Activated CD4-positive, CD25-positive, alpha-beta regulatory T cell treated with anti-CD3 and anti-CD28 coated beads, Interleukin-2, amount 50 U/mL, for 16 hours (primary cell): Measurements from ENCODE around the gene CEP70.
"Not testable (repeated sequence)": the region's sequence is repeated elsewhere in the genome, so short reads cannot be mapped to it uniquely, and the experiment has no call there.

Source experiments
- DNase-seq: peaks from one replicate; pipeline ENCODE4 v3.0.0-alpha.2; 2020; ENCODE audit warnings: low read depth, low spot score

CEP70 gene, protein sequence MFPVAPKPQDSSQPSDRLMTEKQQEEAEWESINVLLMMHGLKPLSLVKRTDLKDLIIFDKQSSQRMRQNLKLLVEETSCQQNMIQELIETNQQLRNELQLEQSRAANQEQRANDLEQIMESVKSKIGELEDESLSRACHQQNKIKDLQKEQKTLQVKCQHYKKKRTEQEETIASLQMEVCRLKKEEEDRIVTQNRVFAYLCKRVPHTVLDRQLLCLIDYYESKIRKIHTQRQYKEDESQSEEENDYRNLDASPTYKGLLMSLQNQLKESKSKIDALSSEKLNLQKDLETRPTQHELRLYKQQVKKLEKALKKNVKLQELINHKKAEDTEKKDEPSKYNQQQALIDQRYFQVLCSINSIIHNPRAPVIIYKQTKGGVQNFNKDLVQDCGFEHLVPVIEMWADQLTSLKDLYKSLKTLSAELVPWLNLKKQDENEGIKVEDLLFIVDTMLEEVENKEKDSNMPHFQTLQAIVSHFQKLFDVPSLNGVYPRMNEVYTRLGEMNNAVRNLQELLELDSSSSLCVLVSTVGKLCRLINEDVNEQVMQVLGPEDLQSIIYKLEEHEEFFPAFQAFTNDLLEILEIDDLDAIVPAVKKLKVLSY

DNA sequence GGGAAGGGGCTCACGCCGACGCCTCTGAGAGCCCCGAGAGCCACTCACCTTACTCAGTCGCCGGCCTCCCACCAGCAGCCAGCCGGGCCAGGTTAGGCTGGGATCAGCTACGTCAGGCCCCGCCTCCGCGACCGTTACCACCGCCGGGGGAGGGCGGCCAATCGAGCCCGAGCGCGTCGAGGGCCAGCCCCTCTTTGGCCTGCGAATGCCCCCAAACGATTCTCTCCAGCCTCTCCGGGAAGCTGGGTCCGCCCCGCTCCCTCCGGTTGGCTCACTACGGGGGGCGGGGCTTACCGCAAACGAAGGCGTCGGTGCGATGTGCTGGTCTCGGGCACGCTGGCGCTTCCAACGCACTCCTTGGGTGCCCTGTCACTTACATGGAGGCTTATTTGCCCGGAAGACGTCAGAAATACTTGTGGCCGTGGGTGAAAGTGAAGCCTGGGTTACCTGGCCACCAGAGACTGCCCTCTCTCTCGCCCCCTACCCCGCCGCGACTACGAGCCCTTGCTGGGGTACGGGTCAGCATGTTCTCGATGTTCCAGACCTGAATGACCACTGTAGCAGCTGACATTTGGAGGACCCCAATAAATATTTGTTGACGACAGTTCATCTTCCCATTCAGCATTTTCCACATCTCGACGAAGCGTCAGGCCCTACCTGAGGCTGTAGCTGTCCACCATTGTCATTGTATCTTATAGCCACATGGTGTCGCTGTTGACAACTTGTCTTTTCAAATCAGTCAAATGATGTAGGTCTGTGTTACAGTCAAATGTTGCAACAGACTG, at the start of gene CEP70:
Gene CEP70 (minus strand): TSS at position 111 of the 785 bp plus-strand sequence. CDS start 21,333 bp downstream, outside the sequence.
- DNase-seq: peak; percentile 71

DNA sequence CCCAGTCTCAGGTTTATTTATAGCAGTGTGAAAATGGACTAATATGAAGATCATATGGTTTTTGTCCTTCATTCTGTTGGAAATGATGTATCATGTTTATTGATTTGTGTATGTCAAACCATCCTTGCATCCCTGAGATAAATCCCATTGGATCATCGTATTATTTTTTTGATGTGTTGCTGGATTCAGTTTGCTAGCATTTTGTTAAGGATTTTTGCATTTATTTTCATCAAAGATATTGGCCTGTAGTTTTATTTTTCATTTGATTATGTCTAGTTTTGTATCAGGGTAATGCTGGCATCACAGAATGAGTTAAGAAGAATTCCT, 48.8 kb upstream of the CEP70 start:
- DNase-seq: no peak

DNA sequence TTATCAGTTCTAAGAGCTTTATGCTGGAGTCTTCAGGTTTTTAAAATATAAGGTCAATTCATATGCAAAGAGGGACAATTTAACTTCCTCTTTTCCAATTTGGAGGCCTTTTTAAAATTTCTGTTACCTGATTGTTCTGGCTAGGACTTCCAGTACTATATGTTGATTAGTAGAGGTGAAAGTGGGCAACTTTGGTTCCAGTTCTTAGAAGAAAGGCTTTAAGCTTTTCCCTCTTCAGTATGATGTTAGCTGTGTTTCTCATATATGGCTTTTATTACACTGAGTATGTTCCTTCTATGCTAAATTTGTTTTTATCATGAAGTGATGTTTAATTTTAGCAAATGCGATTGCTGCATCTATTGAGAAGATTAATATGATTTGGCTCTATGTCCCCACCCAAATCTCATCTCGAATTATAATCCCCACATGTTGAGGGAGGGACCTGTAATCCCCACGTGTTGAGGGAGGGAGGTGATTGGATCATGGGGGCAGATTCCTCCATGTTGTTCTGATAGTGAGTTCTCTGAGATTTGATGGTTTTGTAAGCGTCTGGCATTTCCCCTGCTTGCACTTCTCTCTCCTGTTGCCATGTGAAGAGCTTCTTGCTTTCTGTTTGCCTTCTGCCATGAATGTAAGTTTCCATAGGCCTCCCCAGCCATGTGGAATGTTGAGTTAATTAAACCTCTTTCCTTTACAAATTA, 48.3 kb upstream of the CEP70 start:
- DNase-seq: no peak

DNA sequence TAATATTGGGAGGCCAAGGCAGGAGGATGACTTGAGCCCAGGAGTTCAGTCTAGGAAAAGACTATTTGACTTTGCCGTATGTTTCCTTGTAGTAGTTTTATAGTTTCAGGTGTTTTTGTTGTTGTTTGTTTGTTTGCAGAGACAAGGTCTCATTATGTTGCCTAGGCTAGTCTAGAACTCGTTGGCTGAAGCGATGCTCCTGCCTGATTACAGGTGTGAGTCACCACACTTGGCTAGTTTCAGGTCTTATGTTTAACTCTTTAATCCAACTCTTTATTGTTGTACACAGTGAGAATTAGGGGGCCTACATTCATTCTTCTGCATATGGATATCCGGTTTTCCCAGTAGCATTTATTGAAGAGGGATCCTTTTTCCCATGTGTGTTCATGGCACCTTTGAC, 46.5 kb upstream of the CEP70 start:
- DNase-seq: no peak

DNA sequence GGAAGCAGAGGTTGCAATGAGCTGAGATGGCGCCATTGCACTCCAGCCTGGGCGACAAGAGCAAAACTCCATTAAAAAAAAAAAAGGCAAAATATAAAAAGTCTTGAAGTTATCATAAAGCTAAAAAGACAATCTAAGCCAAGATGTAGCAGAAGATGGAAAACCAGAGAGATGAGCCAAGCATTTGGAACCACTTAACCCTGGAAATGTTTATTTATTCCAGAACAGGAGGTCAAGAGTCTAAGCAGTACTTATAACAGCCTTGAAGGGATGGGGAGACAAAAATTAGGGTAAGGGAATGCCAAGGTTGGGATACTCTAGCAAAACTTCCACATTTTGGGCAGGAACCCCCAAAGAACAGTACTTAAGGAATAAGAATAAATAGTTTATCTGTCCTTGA, 44.6 kb upstream of the CEP70 start:
- no peak for DNase-seq

DNA sequence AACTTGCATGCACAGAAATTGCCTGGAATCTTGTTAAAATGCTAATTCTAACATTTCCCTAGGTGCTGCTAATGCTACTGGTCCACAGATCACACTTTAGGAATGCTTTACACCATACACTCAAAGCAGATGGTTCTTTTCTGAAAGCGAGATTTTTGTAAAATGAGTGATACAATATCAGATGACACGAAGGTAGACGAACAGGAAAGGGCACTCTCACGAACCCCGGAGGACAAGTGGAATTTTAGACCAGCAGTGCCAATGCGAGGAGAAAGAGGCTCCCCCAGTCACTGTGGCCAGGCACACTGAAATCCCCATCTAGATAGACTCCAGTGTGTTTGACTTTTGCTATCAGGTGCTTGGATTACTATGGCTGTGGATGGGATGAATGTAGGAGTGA, 35.5 kb upstream of the CEP70 start:
- no peak for DNase-seq

DNA sequence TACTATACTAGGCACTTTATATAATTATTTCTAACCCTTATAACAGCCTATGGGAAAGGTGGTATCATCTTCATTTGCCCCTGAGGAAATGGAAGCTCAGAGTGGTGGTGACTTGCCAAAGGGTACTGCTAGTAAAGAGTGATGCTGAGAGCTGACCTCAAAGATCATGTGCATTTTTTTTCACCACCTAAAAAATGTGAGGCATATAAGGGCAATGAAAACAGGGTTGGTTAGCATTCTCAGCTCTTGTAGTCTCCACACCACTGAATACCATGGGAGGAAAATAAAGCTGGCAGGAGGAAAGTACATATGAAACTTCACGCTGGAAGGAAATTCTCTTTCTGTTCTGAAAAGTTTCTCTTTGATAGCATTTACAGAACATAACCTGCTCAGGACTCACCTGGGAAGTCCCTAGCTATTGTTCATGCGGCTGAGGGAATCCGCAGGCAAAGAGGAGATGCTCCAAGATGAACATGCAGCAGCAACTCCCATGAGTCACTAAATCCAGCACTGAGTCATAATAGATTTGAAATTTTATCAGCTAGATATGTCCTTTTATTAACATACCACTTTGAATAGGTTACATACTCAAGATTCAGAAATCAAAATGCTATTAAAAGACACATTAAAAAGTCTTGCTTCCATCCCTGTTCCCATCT, 31.8 kb upstream of the CEP70 start:
- no peak for DNase-seq

DNA sequence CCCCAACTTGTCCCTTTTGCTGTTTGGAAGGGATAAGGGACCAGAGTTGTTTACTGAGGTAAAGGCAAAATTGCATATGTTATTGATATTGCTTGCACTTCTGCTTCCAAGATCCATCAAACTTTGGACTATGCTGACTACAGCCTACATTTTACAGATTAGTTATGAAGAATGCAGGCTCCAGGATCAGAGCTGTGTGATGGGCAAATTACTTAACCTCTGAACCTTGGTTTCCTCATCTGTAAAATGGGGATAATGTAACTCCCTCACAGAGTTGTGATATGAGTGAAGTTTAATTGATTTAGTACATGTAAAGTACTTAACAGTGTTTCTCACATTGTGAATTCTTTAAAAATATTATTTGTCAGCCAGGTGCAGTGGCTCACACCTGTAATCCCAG, 30.5 kb upstream of the CEP70 start:
- no peak for DNase-seq

DNA sequence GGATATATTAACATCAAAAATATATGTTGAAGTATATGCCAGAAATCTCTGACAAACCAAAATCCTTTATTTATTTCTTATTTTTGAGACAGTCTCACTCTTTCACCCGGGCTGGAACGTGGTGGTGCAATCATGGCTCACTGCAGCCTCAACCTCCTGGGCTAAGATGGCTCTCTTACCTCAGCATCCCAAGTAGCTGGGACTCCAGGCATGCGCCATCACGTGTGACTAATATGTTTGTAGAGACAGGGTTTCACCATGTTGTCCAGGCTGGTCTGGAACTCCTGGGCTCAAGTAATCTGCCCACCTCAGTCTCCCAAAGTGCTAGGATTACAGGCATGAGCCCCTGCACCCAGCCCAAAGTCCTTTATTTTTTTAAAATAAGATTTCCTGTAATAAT, 26.4 kb upstream of the CEP70 start:
- no peak for DNase-seq

DNA sequence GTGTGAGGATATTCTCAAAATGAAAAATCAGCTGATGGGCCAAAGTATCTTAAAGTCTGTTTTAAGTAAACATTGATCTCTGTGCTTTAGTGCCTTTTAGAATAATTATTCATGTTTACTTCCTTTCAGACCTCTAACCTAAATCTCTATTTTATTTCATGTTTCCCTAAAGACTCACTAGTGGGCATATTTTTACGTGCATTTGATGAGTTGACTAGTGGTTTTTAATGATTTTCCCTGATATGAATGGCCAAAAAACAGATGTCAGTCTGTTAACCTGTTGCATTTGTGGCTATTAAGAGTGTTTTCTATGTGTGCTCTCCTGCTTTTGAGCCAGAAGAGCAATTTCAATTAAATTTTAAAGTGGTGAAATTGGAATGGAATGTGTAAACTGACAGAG, 21.4 kb upstream of the CEP70 start:
- no peak for DNase-seq

DNA sequence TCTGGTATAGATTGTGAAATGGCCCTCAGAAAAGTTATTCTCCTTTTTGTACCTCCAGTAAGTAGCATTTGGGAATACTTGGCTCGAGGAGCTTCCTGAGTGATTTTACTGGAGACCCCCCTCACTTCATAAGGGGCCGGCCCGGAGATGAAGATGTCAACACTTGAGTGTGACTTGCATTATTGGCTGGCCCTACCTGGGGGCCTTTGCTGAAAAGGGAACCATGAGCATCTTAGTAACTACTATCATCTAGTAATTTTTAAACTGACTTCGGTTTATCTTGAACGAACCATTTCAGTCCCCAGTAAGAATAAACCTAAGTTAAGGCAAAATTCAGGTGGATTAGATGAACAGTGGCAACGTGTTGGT, 15.8 kb upstream of the CEP70 start:
- no peak for DNase-seq

DNA sequence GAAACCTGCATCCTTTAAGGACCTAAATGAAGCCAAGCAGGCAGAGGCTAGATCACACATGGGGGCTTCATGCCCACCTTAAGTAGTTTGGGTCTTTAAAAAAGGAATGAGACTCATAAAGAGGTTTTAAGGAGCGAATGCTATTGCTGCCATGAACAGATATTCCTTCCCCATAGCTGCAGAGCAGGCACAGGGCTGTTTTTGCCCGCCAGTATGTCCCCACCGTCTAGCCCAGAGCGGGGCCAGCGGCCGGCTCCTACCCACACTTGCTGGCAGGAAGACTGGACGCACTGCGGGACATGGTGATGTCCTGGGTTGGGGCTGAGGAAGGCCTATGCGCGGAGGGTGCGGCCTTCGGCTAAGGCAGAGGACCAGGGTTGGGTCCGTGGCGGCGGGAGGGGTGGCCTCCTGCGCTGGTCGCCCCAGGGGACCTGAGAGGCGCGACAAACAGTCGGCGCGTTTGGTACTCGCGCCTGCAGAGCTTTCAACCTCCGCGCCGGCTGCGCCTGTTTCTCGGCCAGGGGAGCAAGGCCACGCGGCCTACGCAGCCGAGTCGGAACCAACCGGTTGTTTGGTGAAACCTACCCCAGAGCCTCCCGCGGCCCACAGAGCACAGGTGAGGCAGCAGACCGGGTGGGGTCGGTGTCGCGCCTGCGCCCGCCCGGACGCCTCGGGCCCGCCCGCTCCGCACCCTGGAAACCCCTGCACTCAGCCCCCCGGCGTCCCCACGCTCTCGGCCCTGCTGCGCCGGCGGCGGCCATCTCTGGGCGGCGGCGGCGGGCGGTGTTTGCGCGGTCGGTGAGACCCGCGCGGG, 14.5 kb upstream of the CEP70 start, which contains the start of gene FAIM:
Gene FAIM (plus strand): TSS at position 450 of the 814 bp plus-strand sequence. CDS start 10,956 bp downstream, outside the sequence.
- peak; percentile 16 for DNase-seq

DNA sequence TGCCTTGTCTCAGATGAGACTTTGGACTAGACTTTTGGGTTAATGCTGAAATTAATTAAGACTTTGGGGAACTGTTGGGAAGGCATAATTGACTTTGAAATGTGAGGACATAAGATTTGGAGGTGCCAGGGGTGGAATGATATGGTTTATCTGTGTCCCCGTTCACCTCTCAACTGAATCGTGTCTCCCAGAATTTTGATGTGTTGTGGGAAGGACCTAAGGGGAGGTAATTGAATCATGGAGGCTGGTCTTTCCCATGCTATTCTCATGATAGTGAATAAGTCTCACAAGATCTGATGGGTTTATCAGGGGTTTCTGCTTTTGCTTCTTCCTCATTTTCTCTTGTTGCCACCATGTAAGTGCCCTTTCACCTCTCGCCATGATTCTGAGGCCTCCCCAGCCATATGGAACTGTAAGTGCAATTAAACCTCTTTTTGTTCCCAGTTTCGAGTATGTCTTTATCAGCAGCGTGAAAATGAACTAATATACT, 10.1 kb upstream of the CEP70 start:
- not testable (repeated sequence) for DNase-seq

DNA sequence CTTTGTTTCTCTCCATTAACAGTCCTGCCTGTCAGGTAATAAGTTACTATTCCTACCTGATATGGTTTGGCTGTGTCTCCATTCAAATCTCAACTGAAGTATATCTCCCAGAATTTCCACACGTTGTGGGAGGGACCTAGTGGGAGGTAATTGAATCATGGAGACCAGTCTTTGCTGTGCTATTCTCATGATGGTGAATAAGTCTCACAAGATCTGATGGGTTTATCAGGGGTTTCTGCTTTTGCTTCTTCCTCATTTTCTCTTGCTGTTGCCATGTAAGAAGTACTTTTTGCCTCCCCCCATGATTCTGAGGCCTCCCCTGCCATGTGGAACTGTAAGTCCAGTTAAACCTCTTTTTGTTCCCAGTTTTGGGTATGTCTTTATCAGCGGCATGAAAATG, 7.6 kb upstream of the CEP70 start:
- DNase-seq: not testable (repeated sequence)

DNA sequence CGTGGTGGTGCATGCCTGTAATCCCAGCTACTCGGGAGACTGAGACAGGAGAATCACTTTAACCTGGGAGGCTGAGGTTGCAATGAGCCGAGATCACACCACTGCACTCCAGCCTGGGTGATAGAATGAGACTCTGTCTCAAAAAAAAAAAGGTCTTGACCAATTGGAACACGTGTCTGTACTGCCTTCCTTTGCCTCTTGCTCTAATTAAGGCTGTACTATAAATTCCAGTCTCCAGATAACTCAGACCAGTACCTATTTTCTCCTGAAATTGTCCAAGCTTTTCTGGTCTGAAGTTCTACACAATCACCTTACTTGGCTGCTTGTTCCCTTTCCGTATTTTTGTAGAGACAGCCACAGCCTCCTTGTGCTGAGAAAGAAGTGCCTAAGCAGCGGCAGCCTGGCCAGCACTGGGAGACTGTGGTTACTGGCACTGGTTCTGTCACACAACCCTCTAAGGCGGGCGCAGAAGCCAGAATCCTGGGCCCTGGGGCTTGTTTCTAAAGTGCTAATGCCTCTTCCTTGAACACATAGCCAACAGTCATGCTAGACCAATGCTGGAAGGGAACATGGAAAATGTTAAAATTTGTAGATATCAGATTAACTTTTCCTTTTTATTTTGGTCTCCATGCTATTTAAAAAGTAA, 6.2 kb upstream of the CEP70 start:
- DNase-seq: no peak

DNA sequence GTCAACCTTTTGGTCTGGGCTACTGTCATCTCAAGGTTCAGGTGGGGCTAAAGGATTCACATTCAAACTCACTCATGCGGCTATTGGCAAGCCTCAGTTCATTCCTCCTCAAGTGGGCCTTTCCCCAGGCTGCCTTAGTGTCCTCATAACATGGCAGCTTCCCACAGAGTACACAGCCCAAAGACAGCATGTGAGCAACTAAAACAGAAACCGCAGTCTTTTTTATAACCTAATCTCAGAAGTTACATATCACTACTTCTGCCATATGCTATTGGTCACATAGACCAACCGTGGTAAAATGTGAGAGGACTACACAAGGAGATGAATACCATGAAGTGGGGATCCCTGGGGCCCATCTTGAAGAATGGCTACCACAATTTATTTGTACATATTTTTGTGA, 4.5 kb upstream of the CEP70 start:
- no peak for DNase-seq

DNA sequence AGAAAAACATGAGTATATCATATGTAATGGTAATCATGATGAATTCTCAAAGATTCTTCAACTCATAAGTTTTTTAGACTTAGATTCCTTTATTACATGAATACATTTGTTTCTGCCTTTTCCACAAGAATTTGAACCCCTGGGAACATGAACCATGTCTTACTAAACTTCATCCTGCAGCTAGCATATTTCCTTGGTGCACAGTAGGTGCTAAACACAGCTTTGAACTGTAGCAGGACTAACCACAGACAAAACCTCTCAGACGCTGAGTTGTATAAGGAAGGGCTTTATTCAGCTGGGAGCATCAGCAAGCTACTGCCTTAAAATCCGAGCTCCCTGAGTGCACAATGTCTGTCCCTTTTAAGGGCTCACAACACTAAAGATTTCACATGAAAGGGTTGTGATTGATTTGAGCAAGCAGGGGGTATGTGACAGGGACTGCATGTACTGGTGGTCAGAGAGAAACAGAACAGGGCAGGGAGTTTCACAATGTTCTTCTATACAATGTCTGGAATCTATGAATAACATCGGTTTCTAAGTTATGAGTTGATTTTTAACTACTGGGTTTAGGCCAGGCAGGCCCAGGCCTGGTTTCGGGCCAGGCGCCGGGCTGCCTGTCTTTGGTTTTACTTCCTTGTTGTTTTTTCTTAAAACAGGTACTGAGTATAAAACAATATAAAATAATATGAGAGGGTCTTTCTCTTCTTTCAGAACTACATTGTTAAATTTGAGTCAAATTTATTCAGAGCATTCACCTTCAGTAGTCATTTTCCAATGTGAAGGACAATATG, 3.3 kb upstream of the CEP70 start:
- DNase-seq: not testable (repeated sequence)

DNA sequence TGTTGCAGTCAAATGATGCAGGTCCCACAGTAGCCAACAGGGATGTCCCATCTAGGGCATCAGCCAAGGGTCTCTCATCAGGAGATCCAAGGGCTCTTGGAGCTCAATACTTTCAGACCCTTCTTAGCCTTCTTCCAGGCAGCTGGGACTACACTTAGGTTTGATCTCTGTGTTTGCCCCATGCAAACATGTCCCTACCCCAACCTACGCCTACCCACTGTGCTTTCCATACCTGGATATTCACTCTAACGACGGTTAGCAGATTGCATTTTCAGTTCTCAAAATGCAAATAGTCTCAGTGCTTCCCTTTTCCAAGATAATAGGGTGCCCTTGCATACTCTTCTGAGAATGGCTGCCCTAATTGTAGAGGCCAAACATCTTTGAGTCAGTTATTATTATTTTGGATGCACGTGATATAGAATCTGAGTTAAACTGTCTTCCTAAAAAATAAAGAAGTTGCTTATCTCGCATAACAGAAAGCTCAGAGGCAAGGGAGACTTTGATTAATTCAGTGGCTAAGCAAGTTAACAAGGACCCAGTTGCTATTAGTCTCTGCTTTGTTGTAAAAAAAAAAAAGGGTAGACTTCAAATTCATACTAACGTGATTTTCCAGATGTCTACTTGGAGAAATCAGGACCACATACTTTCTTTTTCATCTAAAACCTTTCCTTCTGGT, 1.0 kb upstream of the CEP70 start:
- DNase-seq: no peak
